OCI-LY3 (cell line): Measurements from ENCODE around the gene IGIP.

Source experiments
- H2AFZ ChIP-seq: fragments of 200-600, 300-600 bp; shearing (Covaris generic); 2 replicates; pipeline ENCODE4 v1.6.0; 2014; ENCODE audit warnings: antibody characterized with exemption, low read depth, low read length
- H3K27ac ChIP-seq: fragments of 200-600, 300-600 bp; sonication (generic); 2 replicates; pipeline ENCODE4 v1.5.1; 2014; ENCODE audit warnings: mild to moderate bottlenecking, low read length, moderate library complexity, mixed read lengths
- H3K27me3 ChIP-seq: fragments of 200-600, 300-600 bp; sonication (generic); 2 replicates; pipeline ENCODE4 v1.6.1; 2014; ENCODE audit warnings: low read depth, low read length, mixed read lengths
- H3K36me3 ChIP-seq: fragments of 200-600, 300-600 bp; sonication (generic); replicated peaks from 2 replicates; pipeline ENCODE3; 2014; ENCODE audit warnings: low read depth, low read length, mixed read lengths
- H3K4me1 ChIP-seq: fragments of 300-600, 200-600 bp; sonication (generic); 2 replicates; pipeline ENCODE4 v1.6.1; 2014; ENCODE audit warnings: low read length, mixed read lengths
- H3K4me2 ChIP-seq: fragments of 200-600, 300-600 bp; sonication (generic); 2 replicates; pipeline ENCODE4 v1.6.1; 2014; ENCODE audit warnings: low read length, mixed read lengths
- H3K4me3 ChIP-seq: fragments of 300-600, 200-600 bp; sonication (generic); 2 replicates; pipeline ENCODE4 v1.5.1; 2014; ENCODE audit warnings: antibody characterized with exemption, mild to moderate bottlenecking, low read length, moderate library complexity
- H3K79me2 ChIP-seq: fragments of 300-600, 200-600 bp; shearing (Covaris generic); 2 replicates; pipeline ENCODE4 v1.6.1; 2014; ENCODE audit warnings: mild to moderate bottlenecking, low read length, mixed read lengths
- H3K9ac ChIP-seq: fragments of 300-600, 200-600 bp; shearing (Covaris generic); 2 replicates; pipeline ENCODE4 v1.6.0; 2014; ENCODE audit warnings: mild to moderate bottlenecking, low read length, moderate library complexity
- H3K9me3 ChIP-seq: fragments of 200-600, 300-600 bp; shearing (Covaris generic); 2 replicates; pipeline ENCODE4 v1.6.1; 2014; ENCODE audit warnings: low read length, mixed read lengths; ENCODE audit not compliant: insufficient read depth
- H4K20me1 ChIP-seq: fragments of 200-600, 300-600 bp; sonication (generic); 2 replicates; pipeline ENCODE4 v1.6.1; 2016; ENCODE audit warnings: low read length, mixed read lengths; ENCODE audit not compliant: insufficient read depth
- CTCF ChIP-seq: fragments of 200-600, 300-600 bp; sonication (generic); IDR thresholded peaks from 2 replicates; pipeline ENCODE4 v1.5.1; 2014; ENCODE audit warnings: antibody characterized with exemption, low read length, low read depth
- EZH2phosphoT487 ChIP-seq: fragments of 200-600 bp; shearing (Covaris generic); IDR thresholded peaks from 2 replicates; pipeline ENCODE4 v1.6.1; 2018; ENCODE audit warnings: antibody characterized with exemption, mixed run types, low read depth

The IGIP gene

GRCh38 chr5:140134277-140134935 lies 8.7 kb downstream of the IGIP start:
- Histone ChIP-seq H3K4me1 (peaks cover 15% of the 10 kb centered on the region), H4K20me1 (peaks cover 8% of the 10 kb centered on the region), H3K4me2 (no peak overlapping the region), H3K9me3 (no peaks in the 10 kb centered on the region), H3K36me3 (no peaks in the 10 kb centered on the region), H3K27me3 (peaks cover 6% of the 10 kb centered on the region; the same call in 1 of the 2 replicates), H3K4me3 (no peak overlapping the region), H2AFZ (no peak overlapping the region), H3K79me2 (no peaks in the 10 kb centered on the region), H3K9ac (no peak overlapping the region), H3K27ac (no peak overlapping the region)
- no peak for TF ChIP-seq EZH2phosphoT487
- TF ChIP-seq CTCF: no peak

GRCh38 chr5:140135127-140135526 lies 9.4 kb downstream of the IGIP start:
- Histone ChIP-seq H3K27me3 (peaks cover 6% of the 10 kb centered on the region; the same call in 1 of the 2 replicates), H3K36me3 (no peaks in the 10 kb centered on the region), H4K20me1 (peaks cover 8% of the 10 kb centered on the region), H3K4me3 (no peak overlapping the region), H3K4me2 (no peak overlapping the region), H3K27ac (no peak overlapping the region), H3K79me2 (no peaks in the 10 kb centered on the region), H3K9me3 (no peaks in the 10 kb centered on the region), H3K9ac (no peak overlapping the region), H3K4me1 (peaks cover 15% of the 10 kb centered on the region), H2AFZ (no peak overlapping the region)
- TF ChIP-seq CTCF (no peak), EZH2phosphoT487 (no peak)

- Histone ChIP-seq H4K20me1 (peaks cover 7% of the 10 kb centered on the region), H3K4me1 (peaks cover 16% of the 10 kb centered on the region), H3K79me2 (no peaks in the 10 kb centered on the region), H3K36me3 (no peaks in the 10 kb centered on the region), H3K27me3 (peaks cover 6% of the 10 kb centered on the region; the same call in 1 of the 2 replicates), H3K9me3 (no peaks in the 10 kb centered on the region), H3K9ac (no peak overlapping the region), H3K4me2 (no peak overlapping the region), H3K4me3 (no peak overlapping the region), H3K27ac (no peak overlapping the region), H2AFZ (no peak overlapping the region)
- TF ChIP-seq EZH2phosphoT487: no peak
- TF ChIP-seq CTCF: no peak
These were observed 10.9 kb downstream of the IGIP start for GRCh38 chr5:140136624-140137023.

- Histone ChIP-seq H3K79me2 (no peaks in the 10 kb centered on the region), H3K4me3 (no peak overlapping the region)
- TF ChIP-seq EZH2phosphoT487 (no peak), CTCF (no peak)
These were observed 14.7 kb downstream of the IGIP start for GRCh38 chr5:140140435-140140834.

More at GRCh38 chr5:140140435-140140834, 14.7 kb downstream of the IGIP start:
- Histone ChIP-seq H3K9ac (no peak overlapping the region), H3K4me1 (peaks cover 10% of the 10 kb centered on the region), H3K4me2 (no peak overlapping the region), H2AFZ (no peak overlapping the region), H3K27me3 (no peaks in the 10 kb centered on the region), H3K9me3 (no peaks in the 10 kb centered on the region), H4K20me1 (no peaks in the 10 kb centered on the region), H3K27ac (no peak overlapping the region), H3K36me3 (no peaks in the 10 kb centered on the region)
